Measurements from ENCODE around the gene DESI2.
A peak's percentile ranks its signal among the peaks of the same experiment; 100 is the strongest.

DESI2 gene

GRCh38 chr1:244652623-244653438 lies at the start of gene DESI2:
DESI2 (plus strand) TSS chr1:244653126; CDS start chr1:244653314, 188 bp downstream.
- ATAC-seq: peak; percentile 98

GRCh38 chr1:244603498-244603897 lies 49.4 kb upstream of the DESI2 start:
- DNase-seq (no peak), ATAC-seq (no peak)

More at GRCh38 chr1:244652623-244653438, at the start of gene DESI2:
- DNase-seq: peak; percentile 94

- ATAC-seq: no peak
Measured at GRCh38 chr1:244605835-244606370, 47.0 kb upstream of the DESI2 start.

GRCh38 chr1:244614113-244614836 lies 38.7 kb upstream of the DESI2 start:
- DNase-seq: no peak
- no peak for ATAC-seq

More at GRCh38 chr1:244605835-244606370, 47.0 kb upstream of the DESI2 start:
- DNase-seq: no peak

- no peak for ATAC-seq
- no peak for DNase-seq
Measured at GRCh38 chr1:244614879-244615278, 38.0 kb upstream of the DESI2 start.

GRCh38 chr1:244615301-244615700 lies 37.6 kb upstream of the DESI2 start:
- no peak for DNase-seq
- ATAC-seq: no peak

GRCh38 chr1:244626709-244627108 lies 26.2 kb upstream of the DESI2 start:
- DNase-seq: no peak
- no peak for ATAC-seq

- ATAC-seq (no peak), DNase-seq (no peak)
Measured at GRCh38 chr1:244628789-244629188, 24.1 kb upstream of the DESI2 start.

GRCh38 chr1:244633140-244633539 lies 19.8 kb upstream of the DESI2 start:
- ATAC-seq (no peak), DNase-seq (no peak)

GRCh38 chr1:244634546-244634945 lies 18.4 kb upstream of the DESI2 start:
- no peak for ATAC-seq

GRCh38 chr1:244636488-244637259 lies 16.3 kb upstream of the DESI2 start:
- ATAC-seq (no peak), DNase-seq (no peak)

More at GRCh38 chr1:244634546-244634945, 18.4 kb upstream of the DESI2 start:
- DNase-seq: no peak

- ATAC-seq: no peak
- DNase-seq: no peak
Measured at GRCh38 chr1:244639561-244639960, 13.4 kb upstream of the DESI2 start.

GRCh38 chr1:244640917-244641316 lies 12.0 kb upstream of the DESI2 start:
- ATAC-seq (no peak), DNase-seq (no peak)

- DNase-seq: no peak
- no peak for ATAC-seq
Measured at GRCh38 chr1:244642526-244642925, 10.4 kb upstream of the DESI2 start.

- DNase-seq (no peak), ATAC-seq (no peak)
Measured at GRCh38 chr1:244642988-244643387, 9.9 kb upstream of the DESI2 start.

GRCh38 chr1:244645414-244645813 lies 7.5 kb upstream of the DESI2 start:
- ATAC-seq: no peak
- DNase-seq: no peak

GRCh38 chr1:244645890-244646289 lies 7.0 kb upstream of the DESI2 start:
- DNase-seq: no peak
- ATAC-seq: no peak

GRCh38 chr1:244647819-244648218 lies 5.1 kb upstream of the DESI2 start:
- DNase-seq (no peak), ATAC-seq (no peak)

- no peak for ATAC-seq
- no peak for DNase-seq
Measured at GRCh38 chr1:244651956-244652622, 837 bp upstream of the DESI2 start.

GRCh38 chr1:244653439-244654107 lies 647 bp downstream of the DESI2 start:
- DNase-seq (peak; percentile 34), ATAC-seq (no peak)

Measured in stimulated activated naive CD8-positive, alpha-beta T cell treated with anti-CD3 and anti-CD28 coated beads, Interleukin-15, Interleukin-2, amounts not matched to agents 100 U/mL and 50 U/mL, for 24 hours (primary cell).